Measurements from ENCODE around the gene CCSER1.

DNA sequence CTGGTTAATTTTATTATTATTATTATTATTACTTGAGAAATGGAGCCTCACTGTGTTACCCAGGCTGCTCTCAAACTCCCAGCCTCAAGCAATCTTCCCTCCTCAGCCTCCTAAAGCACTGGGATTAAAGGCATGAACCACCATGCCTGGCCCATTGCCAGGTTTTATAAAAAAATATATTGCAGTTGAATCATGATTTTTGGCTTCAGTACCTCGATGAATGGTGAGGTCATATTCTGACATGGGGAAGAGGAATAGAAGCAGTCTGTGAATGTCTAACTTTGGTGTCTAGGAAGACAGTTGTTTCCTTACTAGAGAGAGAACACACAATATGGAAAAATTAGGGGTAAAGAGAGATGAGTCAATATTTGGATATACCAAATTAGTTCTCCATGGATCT lies 32.0 kb downstream of the CCSER1 start:
- TF ChIP-seq CTCF (IDR thresholded peaks at IDR 0.05) (no peak), POLR2A (IDR thresholded peaks at IDR 0.05) (no peak), EP300 (IDR thresholded peaks at IDR 0.05) (no peak)

All from upper lobe of left lung (tissue), 4 donors.